ENCODE results near the gene LSM14B.
A peak's percentile ranks its signal among the peaks of the same experiment; 100 is the strongest.
"Not testable (repeated sequence)": the region's sequence is repeated elsewhere in the genome, so short reads cannot be mapped to it uniquely, and the experiment has no call there.

Gene LSM14B

DNA sequence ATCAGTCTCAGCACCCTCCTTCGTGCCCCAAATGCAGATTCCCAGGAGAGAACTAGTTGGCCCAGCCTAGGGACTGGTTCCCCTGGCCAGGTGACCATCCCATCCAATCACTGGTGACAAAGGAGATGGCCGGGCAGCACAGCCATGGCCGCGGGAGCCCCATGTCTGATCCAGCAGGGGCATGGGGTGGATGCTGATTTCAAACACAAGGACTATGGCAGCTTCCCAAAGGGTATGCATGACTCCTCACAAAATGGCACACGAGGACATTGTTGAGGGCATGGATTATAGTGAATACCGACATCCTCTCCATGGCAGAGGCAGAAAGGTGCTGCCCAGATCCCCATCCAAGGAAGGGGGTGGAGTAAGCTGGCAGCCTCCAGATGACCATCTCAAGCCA lies 9.9 kb upstream of the LSM14B start:
- DNase-seq (ENCODE audit: low spot score): no peak

DNA sequence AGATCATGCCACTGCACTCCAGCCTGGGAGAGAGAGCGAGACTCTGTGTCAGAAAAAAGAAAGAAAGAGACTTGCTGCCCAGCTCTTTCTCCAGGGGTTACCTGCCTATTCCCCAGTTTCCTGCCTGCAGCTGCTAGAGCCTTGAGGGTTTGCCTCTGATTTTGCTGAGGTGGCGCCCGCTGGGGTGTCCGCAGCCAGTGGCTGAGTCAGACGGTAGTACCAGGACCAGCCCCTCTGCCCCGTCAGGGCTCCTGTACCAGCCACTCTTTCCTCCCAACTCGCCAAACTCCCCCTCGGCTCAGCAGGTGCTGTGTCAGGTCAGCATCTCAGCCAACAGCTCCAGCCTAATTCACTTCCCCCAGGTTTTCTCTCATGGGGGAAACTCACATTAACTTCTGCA lies 7.4 kb upstream of the LSM14B start:
- DNase-seq (ENCODE audit: low spot score): no peak

DNA sequence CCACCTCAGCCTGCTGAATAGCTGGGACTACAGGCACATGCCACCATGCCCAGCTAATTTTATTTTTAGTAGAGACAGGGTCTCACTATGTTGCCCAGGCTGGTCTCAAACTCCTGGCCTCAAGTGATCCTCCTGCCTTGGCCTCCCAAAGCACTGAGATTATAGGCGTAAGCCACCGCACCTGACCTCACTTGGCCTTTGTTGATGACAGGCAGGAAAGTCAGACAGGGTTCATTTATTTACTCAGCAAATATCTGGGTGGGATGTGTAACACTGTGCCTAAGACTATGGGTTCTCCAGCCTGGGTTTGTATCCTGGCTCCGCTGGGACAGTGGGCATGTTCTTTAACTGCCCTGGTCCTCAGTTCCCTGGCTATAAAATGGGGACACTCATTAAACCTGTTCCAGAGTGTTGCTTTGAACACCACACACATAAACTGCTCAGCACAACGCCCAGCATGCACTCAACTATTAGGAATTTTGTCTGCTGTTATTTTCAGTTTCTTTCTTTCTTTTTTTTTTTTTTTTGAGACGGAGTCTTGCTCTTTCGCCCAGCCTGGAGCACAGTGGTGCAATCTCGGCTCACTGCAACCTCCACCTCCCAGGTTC lies 6.4 kb upstream of the LSM14B start:
- not testable (repeated sequence) for DNase-seq (ENCODE audit: low spot score)

DNA sequence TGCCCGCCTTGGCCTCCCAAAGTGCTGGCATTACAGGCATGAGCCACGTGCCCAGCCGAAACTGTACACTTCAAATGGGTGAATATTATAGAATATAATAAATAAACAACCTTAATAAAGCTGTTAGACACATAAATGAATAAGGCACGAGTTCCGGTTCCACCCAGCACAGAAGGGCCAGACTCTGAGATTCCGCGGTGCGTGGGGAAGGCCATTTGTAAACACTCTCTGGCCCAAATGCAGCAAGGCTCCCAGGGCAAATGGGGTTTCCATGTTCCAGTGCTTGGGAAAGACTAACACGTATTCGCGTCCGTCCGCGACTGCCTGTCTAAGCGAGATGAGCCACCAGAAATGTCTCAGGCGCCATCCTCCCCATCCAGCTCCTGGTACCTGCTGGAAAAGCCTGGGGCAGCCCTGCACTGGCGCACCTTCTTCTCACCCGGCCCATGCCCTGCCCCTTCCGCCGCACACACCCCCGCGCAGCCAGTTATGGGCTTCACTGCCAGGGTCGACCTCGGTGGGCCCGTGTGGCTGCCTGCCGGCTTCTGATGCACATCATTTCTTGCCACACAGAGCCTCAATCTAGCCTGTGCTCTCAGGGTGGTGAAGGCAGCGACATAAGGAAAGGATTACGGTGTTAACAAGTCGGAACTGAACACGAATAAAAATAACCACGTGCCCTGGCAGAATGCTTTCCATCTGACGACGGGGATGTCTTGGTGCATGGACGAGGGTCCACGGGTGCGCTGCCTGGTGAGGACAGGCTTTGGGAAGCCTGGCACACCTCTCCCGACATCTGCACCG lies 5.5 kb upstream of the LSM14B start:
- no peak for DNase-seq (ENCODE audit: low spot score)

DNA sequence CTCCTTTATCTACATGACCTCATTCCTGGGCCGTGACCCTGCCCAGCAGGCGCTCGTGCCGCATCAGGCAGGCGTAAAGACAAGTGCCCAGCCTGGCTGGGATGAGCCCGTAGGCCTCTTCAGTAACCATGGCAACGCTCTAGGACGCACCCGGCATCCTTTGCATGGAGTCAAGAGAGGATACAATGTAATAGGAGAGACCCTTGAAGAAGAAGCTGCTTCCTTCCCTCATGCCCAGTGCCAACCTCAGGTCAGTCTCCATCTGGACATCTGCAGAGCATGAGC lies 5.0 kb upstream of the LSM14B start:
- no peak for DNase-seq (ENCODE audit: low spot score)

DNA sequence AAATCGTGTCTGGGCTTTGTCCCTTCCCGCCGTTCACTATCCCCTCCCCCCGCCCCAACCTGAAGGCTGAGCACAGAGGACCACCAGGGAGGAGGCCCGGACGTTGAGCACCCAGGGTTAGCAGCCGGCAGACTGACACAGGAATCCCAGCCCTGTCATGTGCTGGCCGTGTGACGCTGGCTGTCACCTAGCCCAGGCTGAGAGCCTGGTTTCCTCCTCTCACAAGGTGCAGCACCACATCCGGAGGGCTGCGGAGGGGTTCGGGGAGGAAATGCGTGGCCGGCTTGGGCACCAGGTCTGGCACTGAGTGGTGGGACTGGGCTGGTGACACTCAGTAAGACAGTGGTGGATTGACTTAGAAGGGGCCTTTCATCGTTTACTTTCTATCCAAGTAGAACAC lies 4.6 kb upstream of the LSM14B start:
- no peak for DNase-seq (ENCODE audit: low spot score)

DNA sequence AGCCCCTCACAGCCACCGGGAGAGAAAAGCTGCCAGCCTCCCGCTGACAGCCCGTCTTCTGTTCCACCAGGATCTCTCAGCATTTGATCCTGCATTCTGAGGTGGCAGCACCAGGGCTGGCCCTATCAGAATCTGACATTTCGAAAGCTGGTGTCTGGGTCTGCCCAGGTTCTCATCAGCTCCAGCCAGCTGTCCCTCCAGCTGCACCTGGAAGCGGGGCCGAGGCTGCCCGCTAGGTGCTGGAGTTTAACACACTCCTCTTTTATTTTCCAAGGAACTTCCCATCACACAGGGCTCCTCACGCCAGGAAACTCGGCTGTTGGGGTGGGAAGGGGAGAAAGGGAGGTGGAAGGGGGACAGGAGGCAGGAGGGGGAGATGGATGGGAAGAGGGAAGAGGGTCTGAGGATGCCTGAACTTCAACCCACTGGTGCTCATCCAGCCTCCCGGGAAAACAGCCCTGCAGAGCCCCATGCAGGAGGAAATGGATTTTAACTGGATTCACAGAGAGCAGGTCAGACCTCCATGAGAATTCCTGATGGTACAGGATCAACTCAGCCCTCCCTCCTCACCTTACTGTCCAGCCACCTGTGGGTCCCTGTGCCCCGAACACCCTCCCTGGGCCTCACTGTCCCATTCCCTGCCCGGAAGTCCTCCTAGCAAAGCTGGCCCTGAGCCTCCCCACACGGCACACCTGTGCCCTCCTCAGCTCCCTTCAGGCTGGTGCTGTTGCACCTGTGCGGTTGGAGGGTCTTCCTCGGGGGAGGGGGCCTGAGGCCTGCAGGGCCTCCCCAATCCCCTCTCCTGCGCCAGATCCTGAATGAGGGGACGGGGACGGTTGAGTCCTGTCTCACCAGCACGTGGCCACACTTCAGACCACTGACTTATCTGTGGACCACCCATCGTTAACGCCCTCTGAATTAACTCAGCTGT lies 3.9 kb upstream of the LSM14B start:
- no peak for DNase-seq (ENCODE audit: low spot score)

DNA sequence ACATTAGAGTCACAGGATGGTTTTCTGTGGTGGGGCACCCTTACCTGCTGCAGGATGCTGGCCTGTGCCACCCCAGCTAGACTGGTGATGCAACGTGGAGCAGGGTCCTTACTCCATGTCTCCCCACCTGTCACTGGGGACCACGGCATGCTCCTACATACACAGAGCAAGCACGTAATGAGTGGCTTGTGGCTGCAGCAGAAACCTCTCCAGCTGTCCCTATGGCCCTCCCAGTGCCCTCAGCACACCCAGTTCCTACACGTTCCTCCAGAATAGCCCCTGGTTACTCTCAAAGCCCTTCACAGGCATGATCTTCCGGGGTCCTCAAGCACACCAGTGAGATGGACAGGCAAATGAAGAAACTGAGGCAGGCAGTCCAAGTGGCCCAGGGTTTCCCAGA lies 3.2 kb upstream of the LSM14B start:
- DNase-seq (ENCODE audit: low spot score): no peak

DNA sequence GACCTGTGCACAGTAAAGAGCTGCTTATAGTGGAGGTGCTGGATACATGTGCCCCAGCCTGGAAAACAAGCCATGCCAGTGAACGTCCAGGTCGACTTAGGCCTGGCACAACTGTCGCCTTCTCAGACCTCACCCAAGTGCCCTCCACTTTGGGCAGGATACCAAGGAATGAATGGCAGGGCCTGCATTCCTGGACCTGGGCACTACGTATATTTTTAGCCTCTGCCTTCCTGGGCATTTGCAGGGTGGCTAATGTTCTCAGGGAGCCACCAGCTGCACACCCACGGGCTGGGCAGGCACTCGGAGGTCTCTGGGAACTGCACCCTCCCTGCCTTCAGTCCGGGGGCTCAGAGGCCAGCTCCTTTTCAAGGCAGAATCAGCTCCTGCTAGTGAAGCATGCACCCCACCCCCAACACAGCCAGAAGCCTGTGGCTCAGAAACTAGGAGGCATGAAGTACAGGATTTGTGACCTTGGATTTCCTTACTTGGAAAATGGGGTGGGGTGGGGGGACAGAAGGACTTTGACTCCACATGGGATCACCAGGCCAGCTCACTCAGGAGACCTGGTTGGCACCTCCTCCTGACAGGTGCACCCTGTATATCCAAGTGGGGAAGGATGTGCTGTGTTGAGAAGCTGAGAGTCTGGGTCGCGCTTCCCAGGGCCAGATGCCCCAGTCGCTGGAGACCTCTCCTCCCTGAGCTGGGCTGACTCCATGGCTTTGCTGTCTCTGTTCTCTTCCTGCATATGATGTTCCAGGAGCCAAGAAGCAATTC lies 2.5 kb upstream of the LSM14B start:
- DNase-seq (ENCODE audit: low spot score): no peak

DNA sequence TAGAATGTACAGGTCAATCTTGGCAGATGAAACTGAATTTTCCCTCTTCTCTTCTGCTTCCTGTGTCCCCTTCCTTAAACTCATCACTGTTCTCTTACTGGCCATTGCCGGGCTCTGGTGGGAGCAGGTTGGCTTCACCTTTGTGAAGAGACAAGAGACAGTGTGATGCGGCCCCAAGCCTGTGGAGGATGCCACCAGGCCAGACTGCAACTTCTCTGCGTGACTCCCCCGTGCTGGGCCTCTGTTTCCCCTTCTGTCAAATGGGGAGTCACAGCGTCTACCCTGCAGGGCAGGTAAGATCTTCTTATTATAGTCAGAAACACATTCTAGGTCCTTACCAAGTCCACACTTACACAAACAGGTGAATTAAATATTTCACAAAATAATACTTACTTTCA lies 1.9 kb upstream of the LSM14B start:
- no peak for DNase-seq (ENCODE audit: low spot score)

DNA sequence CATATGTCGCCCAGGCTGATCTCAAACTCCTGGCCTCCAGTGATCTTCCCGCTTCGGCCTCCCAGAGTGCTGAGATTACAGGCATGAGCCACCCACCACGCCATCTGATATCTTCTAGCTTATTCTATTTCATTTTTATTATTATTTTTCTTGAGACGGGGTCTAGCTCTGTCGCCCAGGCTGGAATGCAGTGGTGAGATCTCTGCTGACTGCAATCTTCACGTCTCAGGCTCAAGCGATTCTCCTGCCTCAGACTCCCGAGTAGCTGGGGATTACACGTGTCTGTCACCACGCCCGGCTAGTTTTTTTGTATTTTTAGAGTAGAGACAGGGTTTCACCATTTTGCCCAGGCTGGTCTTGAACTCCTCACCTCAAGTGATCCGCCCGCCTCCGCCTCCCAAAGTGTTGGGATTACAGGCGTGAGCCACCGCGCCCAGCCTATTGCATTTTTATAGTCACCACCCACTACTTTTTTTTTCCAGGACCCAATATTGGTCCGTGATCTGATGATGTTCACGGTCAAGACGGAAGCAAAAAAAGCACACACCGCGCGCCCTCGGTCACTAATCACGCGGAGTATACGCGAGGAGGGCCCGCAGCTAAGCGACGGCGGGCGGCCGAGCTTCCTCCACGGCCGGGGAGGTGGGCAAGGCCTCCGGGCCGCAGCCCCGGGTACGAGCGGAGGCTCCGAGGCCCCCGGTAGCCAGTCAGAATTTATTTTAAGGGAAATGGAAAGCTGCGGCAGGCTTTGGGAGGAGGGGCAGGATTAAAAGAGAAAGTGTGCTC lies 1.1 kb upstream of the LSM14B start:
- DNase-seq (ENCODE audit: low spot score): no peak

DNA sequence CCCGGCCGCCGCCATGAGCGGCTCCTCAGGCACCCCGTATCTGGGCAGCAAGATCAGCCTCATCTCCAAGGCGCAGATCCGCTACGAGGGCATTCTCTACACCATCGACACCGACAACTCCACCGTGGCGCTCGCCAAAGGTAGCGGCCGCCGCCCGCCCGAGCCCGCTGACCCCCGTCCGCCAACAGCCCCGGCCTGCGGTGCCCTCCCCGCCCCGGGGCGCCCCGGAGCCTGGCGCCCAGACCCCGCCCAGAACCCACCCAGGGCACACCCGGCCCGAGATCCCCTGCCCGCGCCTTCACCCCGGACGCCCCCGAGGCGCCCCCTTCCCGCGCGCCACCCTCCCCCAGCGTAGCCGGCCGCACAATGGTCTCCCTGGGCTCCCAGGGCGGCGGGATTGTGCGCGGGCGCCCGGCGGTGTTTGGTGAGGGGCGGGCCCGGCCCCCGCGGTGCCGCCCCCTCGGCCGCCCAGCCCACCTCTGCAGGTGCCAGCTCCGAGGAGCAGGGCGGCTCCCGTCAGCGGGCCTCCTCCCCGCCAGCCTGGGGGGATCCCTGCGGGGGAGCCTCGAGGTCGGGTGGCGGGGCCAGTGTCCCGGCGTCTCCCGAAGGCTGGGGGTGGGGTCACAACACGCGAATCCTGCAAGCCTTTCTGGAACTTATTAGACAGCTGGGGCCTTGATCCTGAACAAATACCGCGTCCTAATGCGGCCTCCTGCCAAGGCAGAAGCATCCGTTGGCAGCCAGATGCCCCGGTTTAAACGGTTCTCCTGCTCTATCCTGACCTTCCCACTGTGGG lies 577 bp downstream of the LSM14B start:
- peak; percentile 52 for DNase-seq (ENCODE audit: low spot score)

DNA sequence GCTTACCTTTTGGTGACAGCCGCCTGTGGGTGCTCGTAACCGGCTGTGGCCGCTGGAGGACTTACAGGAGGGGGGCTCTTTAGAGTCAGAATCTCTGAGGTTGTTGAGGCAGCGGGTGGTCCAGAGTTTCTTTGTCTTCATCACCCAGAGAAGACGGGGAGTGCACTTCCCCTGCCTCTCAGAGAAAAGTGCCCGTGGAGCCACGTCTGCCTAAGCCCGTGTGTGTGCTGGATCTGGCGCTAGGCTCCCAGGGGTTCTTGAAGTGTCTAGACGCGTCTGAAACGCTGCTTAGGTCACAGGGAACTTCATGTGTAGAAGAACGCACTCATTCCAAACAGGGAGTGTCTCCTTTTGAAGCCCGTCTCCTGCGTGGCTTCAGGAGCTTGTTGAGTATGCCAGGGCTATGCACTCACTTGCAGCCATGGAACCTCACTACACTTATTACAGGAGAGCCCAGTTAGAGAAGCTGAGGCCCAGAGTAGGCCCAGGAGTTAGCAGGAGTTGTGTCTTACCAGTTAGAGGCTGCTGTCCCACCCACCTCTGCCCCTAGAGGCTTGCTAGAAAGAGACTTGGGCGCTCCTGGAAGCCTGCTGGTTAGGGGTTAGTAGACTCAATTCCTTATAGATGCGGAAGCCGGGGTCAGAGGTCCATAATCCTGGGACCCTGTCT lies 1.3 kb downstream of the LSM14B start:
- DNase-seq (ENCODE audit: low spot score): peak; percentile 42

DNA sequence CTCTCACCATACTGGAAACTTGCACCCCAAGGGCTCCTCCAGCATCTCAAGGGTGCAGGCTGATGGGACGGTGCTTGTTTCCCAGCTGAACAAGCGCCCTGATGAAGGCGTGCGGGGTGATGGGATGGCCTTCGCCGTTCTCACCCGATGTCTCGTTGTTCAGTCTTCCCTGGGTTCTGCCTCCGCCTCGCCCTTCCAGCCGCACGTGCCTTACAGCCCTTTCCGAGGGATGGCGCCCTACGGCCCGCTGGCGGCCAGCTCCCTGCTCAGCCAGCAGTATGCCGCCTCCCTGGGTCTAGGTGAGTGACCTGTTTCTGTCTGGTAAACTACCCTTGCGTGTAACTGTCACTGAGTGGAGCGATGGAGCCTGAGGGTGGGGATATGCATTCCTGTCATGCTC lies 3.9 kb downstream of the LSM14B start:
- no peak for DNase-seq (ENCODE audit: low spot score)

DNA sequence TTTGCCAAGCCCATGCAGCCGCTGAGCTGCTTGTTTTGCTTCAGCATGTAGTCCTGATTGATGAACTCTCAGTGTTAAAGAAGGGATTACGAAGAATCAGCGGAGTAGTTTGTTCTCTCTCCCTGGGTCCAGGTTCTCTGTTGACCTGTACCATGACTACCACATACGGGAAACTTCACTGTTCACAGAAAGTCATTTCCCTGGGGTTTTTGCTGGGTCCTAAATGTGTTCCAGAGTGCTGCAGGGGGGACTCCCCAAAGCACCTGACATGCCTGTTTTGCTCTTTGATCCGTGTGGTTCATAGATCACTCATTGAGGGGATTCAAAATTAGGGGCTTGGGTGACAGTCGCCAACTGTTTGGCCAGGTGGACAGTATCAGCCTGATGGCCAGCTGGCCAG lies 5.5 kb downstream of the LSM14B start:
- DNase-seq (ENCODE audit: low spot score): no peak

DNA sequence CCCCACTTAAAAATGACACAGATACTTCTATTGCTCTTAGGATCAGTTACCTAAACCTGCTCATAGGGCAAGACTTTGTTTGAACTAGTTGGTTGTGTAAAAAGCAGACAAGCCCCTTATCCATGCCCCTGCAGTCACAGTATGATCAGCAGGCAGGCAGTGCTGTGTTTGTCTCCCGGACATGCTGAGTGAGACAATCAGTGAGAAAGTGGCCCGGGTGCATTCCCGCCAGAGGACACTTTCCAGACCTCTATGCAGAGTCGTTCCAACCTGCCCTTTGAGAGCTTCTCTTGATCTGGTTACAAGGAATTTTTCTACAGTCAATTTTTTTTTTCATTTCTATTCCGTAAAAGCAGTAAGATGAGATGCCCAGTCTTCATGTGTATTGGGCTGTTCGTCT lies 6.2 kb downstream of the LSM14B start:
- DNase-seq (ENCODE audit: low spot score): no peak

DNA sequence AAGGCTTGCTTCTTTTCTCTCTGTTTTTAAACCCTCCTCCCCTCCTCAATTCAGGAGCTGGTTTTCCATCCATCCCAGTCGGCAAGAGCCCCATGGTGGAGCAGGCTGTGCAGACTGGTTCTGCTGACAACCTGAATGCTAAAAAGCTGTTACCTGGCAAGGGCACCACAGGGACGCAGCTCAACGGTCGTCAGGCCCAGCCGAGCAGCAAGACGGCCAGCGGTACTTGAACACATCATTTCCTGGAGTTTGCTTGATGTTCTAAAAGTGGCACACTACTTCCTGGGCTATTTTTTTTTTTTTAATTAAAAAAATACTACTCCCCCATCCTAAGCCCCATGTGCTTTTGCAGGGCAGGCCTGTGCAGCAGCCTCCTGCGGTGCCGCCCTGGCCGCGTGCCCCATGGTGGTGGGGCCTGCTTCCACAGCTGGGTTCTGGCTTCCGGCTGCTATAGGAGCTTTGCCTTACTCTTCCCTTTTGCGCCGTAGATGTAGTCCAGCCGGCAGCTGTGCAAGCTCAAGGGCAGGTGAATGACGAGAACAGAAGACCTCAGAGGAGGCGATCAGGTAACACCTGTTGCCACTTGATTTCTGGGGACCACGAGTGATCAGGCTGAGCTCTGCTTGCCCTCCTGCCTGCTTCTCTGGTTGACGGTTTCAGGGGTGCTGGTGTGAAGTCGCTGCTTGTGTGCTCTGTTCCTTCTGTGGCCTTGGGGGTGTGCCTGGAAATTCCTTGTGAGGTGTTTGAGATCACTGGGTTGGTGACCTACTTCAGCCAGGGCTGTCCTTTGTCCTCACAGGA lies 7.7 kb downstream of the LSM14B start:
- no peak for DNase-seq (ENCODE audit: low spot score)

DNA sequence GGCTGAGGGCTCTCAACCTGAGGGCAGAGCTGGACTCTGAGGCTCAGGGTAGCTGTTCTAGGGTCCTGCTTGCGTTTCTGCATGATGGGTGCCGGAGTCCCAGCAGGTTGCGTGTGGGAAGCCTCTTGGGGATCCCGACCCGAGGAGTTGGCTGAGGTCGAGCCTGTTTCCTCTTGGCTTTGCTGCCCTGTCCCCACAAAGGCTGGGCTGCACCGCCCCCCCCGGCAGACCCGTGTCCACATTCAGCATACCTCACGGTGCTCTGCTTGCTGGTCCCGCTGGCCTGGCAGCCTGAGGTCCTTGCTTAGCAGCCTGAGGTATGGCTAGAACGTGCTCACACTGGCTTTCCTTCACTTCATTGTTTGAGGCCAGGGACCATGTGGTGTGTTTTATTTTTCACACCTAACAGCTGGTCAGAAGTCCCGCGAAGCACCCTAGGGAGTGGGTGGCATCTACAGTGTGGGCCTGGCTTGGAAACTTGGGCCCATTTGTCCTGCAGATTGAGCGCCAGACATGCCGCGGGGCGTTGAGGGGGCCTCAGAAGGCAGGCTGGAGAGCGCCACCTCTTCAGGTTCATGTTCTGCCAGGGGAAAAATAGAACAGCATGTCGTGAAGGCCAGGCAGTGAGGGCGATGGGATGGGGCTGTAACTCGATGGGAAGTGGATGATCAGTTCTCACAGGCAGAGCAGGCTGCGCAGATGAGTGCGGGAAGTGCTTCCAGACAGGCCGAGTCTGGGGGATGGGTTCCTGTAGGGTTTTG lies 9.5 kb downstream of the LSM14B start:
- DNase-seq (ENCODE audit: low spot score): no peak

DNA sequence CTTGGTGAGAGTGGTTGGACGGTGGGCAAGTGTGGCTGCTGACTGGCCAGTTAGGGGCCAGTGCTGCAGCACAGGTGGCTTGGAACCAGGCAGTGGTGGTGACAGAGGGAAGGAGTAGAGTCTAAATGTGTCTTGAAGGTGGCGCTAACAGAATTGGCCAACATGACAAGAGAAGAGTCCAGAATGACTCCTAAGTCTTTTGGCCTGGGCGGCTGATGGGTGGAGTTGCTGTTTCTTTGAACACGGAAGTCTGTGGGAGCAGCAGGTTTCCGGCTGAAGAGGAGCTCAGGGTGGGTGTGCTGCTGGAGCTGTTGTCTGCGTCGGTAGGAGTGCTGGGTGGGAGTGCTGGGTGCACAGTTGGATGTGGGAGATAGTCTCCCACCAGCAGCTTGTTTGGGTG lies 10.1 kb downstream of the LSM14B start:
- no peak for DNase-seq (ENCODE audit: low spot score)
